ENCODE measurements around the gene KPNA1. TPM values are rescaled to one million over a fixed set of nuclear protein-coding genes. Genes with fewer than 3 reads are reported as not detected.

KPNA1 gene
- total and polyA plus RNA-seq, 2 of the 13 experiments (the other 11 are each of a cell fraction or from before 2014, with no cell fraction given) = 15.4 to 30.0 TPM

GRCh38 chr3:122546151-122546550 lies 31.4 kb upstream of the KPNA1 start:
- FAIRE-seq (no peak), ATAC-seq (no peak)
- POLR2A ChIA-PET = no interaction called here

GRCh38 chr3:122538956-122539490 lies 24.3 kb upstream of the KPNA1 start:
- in situ Hi-C loops (cut with HindIII; ENCODE audit: extremely low pct_ligation_motif_present, low pct_unique_long_range_greater_than_20kb) = no loop called here
- CTCF ChIA-PET (ENCODE audit: low intra/inter-chr PET ratio, low total read pairs) = no interaction called here
- Histone ChIP-seq H3K4me2 (ENCODE audit: low read depth, low read length) (no peak overlapping the region), H3K27me3 (ENCODE audit: control insufficient read depth in 1 of 2, insufficient read depth in 2 of 2, low read length in 2 of 2) (no peaks in the 10 kb centered on the region), H3K4me1 (ENCODE audit: insufficient read depth, low read length) (no peaks in the 10 kb centered on the region), H3K4me3 (replicated peaks in 1 of 3; ENCODE audit: insufficient read depth in 1 of 3, low read depth in 2 of 3, low read length in 3 of 3) (no peak overlapping the region), H2AFZ (ENCODE audit: low read length) (no peak overlapping the region), H3K27ac (ENCODE audit: extremely low read length, insufficient read depth, low read length) (no peak overlapping the region), H3K9me3 (ENCODE audit: low read length) (no peaks in the 10 kb centered on the region), H4K20me1 (ENCODE audit: insufficient read depth, low read length) (no peaks in the 10 kb centered on the region), H3K36me3 (replicated peaks in 1 of 2; ENCODE audit: control insufficient read depth in 1 of 2, insufficient read depth in 2 of 2, low read length in 2 of 2) (no peaks in the 10 kb centered on the region), H3K79me2 (ENCODE audit: insufficient read depth, low read length) (no peaks in the 10 kb centered on the region), H3K9ac (ENCODE audit: insufficient read depth, low read depth, low read length) (no peak overlapping the region)
- WGBS (ENCODE audit: low lambda C conversion rate) = 95% methylated on average over 7 of the region's 7 CpGs
- TF ChIP-seq KDM3A (CRISPR knock-in tag; IDR thresholded peaks at IDR 0.05; ENCODE audit: low read depth) (no peak), SKI (IDR thresholded peaks at IDR 0.05; ENCODE audit: partially characterized antibody) (no peak), CHD4 (IDR thresholded peaks at IDR 0.05; ENCODE audit: borderline replicate concordance, low read length) (no peak), CC2D1A (CRISPR knock-in tag; IDR thresholded peaks at IDR 0.05) (no peak), DDIT3 (CRISPR knock-in tag; IDR thresholded peaks at IDR 0.05) (no peak), SAP130 (CRISPR knock-in tag; IDR thresholded peaks at IDR 0.05; ENCODE audit: low read depth) (no peak), PLSCR1 (CRISPR knock-in tag; IDR thresholded peaks at IDR 0.05; ENCODE audit: borderline replicate concordance) (no peak)
- ATAC-seq = no peak
- POLR2A ChIA-PET = no interaction called here
- FAIRE-seq = no peak
- intact Hi-C loops (cut with micrococcal nuclease; ENCODE audit: unreplicated experiment) = no loop called here
- BruUV-seq (replicated peaks) = no TSS peak
- DNase-seq (ENCODE audit: low spot score) = no peak

More at GRCh38 chr3:122546151-122546550, 31.4 kb upstream of the KPNA1 start:
- in situ Hi-C loops (cut with HindIII; ENCODE audit: extremely low pct_ligation_motif_present, low pct_unique_long_range_greater_than_20kb) = no loop called here
- H3K4me3 ChIP-seq (replicated peaks in 1 of 3; ENCODE audit: insufficient read depth in 1 of 3, low read depth in 2 of 3, low read length in 3 of 3) = no peak overlapping the region
- 93% methylated on average over 5 of the region's 5 CpGs for WGBS (ENCODE audit: low lambda C conversion rate)
- TF ChIP-seq PAF1 (CRISPR knock-in tag; IDR thresholded peaks at IDR 0.05) (no peak), MTA1 (CRISPR knock-in tag; IDR thresholded peaks at IDR 0.05; ENCODE audit: borderline replicate concordance) (no peak)
- H2AFZ ChIP-seq (ENCODE audit: low read length) = no peak overlapping the region
- no peaks in the 10 kb centered on the region for H3K36me3 ChIP-seq (replicated peaks in 1 of 2; ENCODE audit: control insufficient read depth in 1 of 2, insufficient read depth in 2 of 2, low read length in 2 of 2)
- H4K20me1 ChIP-seq (ENCODE audit: insufficient read depth, low read length) = no peaks in the 10 kb centered on the region
- no peaks in the 10 kb centered on the region for H3K27me3 ChIP-seq (ENCODE audit: control insufficient read depth in 1 of 2, insufficient read depth in 2 of 2, low read length in 2 of 2)
- H3K9ac ChIP-seq (ENCODE audit: insufficient read depth, low read depth, low read length) = no peak overlapping the region
- no peaks in the 10 kb centered on the region for H3K79me2 ChIP-seq (ENCODE audit: insufficient read depth, low read length)
- DNase-seq (ENCODE audit: low spot score) = no peak
- CTCF ChIA-PET (ENCODE audit: low intra/inter-chr PET ratio, low total read pairs) = no interaction called here
- H3K27ac ChIP-seq (ENCODE audit: extremely low read length, insufficient read depth, low read length) = no peak overlapping the region
- no peaks in the 10 kb centered on the region for H3K4me1 ChIP-seq (ENCODE audit: insufficient read depth, low read length)
- no peak overlapping the region for H3K4me2 ChIP-seq (ENCODE audit: low read depth, low read length)
- no TSS peak for BruUV-seq (replicated peaks)
- no peaks in the 10 kb centered on the region for H3K9me3 ChIP-seq (ENCODE audit: low read length)
- intact Hi-C loops (cut with micrococcal nuclease; ENCODE audit: unreplicated experiment) = no loop called here

All from HepG2 (cell line).